ENCODE data around the gene BAIAP2L2.
A peak's percentile ranks its signal among the peaks of the same experiment; 100 is the strongest.
"Not testable (repeated sequence)": the region's sequence is repeated elsewhere in the genome, so short reads cannot be mapped to it uniquely, and the experiment has no call there.

BAIAP2L2 gene

GRCh38 chr22:38126928-38127668 is 16.6 kb upstream of the BAIAP2L2 start:
- no peak for DNase-seq

DNA sequence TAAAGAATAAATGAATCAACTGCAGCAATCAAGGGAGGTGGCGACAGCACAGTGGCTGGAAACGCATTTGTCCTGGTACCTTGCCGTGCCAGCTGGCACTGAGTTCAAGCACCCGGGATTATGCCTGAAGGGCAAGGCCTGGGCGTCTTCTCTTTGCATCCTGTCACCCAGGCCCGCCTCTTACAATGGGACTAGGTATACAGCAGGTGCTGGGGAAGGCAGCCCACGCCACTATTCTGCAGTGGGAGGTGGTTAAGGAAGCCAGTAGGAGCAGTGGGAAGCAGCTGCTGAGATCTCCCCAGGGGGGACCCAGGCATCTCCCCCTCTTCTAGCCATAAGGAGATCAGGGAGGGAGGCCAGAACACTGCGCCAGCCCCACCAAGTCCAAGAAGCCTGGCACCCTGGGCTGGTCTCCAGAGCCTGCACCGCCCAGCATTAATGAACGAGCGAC is 15.3 kb upstream of the BAIAP2L2 start:
- no peak for DNase-seq

- DNase-seq: no peak
Observed at GRCh38 chr22:38125038-38125610, 14.6 kb upstream of the BAIAP2L2 start.

GRCh38 chr22:38124236-38124974 is 13.9 kb upstream of the BAIAP2L2 start:
- DNase-seq: no peak

DNA sequence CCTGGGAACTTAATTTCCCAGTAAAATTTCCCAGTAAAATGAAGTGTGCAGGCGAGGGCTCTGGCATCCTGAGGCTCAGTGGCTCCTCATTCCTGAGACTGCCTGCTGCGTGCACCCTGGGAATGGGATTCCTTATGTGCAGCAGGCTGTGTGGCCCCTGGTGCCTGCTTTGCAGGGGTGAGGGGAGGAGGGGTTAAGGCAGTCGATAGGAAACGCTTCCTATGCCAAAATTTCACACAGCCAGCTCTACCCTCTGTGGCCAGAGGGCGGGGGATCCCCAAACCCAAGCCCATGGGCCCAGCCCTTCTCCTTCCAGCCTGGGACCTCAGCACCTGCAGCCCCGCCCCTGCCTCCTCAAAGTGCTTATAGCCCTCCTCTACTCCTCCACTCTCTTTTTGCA is 12.1 kb upstream of the BAIAP2L2 start:
- no peak for DNase-seq

- no peak for DNase-seq
Observed at GRCh38 chr22:38120359-38121110, 10.1 kb upstream of the BAIAP2L2 start.

DNA sequence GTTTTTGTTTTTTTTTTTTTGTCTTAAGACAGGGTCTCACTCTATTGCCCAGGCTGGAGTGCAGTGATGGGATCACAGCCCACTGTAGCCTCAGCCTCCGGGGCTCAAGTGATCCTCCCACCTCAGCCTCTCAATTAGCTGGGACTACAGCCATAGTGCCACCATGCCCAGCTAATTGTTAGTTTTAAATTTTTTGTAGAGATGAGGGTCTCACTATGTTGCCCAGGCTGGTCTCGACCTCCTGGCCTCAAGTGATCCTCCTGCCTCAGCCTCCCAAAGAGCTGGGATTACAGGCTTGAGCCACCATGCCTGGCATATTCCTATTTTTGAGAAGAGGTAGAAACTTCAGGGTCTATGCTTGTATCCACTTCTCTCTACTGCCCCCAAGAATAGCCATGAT is 8.3 kb upstream of the BAIAP2L2 start:
- not testable (repeated sequence) for DNase-seq

- DNase-seq: no peak
Observed at GRCh38 chr22:38118182-38118581, 7.7 kb upstream of the BAIAP2L2 start.

DNA sequence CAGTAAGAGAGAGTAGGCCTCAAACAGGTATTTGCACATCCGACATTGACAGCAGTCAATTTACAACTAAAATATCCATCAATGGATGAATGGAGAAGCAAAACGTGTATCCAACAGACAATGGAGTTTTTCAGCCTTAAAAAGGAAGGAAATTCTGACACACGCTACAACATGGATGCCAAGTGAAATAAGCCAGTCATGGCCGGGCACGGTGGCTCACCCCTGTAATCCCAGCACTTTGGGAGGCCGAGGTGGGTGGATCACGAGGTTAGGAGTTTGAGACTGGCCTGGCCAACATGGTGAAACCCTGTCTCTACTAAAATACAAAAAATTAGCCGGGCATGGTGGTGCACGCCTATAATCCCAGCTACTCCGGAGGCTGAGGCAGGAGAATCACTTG is 7.1 kb upstream of the BAIAP2L2 start:
- not testable (repeated sequence) for DNase-seq

DNA sequence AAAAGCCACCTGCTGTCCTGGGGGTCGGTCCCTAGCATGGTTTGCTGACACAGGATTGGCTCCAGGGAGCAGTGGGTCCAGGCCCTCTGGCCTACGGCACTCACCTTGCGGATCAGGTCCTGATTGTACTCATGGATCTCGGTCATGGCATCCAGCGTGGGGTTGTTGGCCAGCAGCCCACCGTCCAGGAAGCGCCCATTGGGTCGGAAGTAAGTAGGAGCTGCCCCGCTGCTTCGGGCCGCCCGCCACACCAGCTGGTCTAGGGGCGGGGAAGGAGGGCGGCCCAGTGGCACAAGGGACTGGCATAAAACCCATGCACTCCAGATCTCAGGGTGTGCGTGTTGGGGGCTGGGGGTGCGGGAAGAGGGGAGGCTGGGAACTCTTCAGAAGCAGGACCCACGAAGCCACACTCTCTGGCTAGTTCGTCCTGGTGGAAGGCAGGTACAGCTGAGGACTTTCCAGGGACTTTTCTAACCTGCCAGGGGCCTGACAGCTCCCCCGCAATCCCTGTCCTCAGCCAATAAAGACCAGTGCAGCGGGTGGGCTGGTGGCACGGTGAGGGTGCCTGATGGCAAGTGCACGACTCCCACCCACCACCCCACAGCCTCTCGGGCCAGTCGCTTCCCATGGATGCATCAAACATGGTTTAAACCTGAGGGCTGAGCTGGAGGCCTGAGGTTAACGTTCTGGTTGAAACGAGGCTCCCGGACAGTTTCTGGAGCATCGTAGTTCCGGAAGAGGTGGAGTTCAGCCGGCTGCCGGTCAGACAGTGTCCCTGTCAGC is 5.1 kb upstream of the BAIAP2L2 start:
- DNase-seq: no peak

- peak; percentile 62 for DNase-seq
Observed at GRCh38 chr22:38114484-38115398, 4.3 kb upstream of the BAIAP2L2 start.

DNA sequence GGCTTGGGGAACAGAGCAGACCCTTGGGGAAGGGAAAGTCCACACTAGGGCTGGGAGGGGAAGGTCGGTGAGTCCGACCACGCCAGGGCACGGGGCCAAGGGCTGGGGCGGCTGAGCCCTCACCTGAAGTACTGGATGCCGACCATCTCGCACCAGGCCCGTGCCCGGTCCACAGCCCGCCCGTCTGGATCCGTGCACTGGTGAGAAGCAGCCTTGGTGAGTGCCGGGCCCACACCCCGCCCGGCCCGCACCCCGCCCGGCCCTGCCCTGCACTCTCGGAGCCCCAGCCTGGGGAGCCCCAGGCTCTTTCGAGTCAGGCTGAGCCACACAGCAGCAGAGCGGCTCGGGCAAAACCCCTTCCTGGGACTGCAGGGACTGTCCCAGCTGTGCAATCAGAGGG is 1.9 kb upstream of the BAIAP2L2 start:
- DNase-seq: no peak

DNA sequence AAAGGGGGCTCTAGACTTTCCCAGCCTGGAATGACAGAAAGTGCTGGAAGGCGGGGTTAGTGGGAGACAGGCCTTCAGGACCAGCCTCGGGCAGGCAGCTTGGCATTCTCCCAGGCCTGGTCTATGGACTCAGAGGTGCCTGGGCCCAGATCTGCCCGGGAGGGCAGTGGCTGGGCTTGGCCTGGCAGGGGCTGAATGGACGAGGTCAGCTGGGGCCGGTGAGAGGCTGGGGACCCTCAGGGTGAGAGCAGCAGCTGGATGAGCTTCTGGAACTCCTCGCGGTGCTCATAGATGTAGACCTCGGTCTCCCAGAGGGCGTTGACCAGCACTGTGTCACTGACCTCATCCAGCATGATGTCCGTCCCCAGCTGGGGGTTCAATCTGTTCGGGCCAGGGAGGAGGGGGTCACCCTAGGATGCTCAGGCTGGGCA is 1.5 kb upstream of the BAIAP2L2 start:
- no peak for DNase-seq

GRCh38 chr22:38110863-38111852 is 674 bp upstream of the BAIAP2L2 start:
- no peak for DNase-seq

- DNase-seq: no peak
Observed at GRCh38 chr22:38109371-38110001, 998 bp downstream of the BAIAP2L2 start.

GRCh38 chr22:38108561-38109319 is 1.7 kb downstream of the BAIAP2L2 start:
- DNase-seq: no peak

DNA sequence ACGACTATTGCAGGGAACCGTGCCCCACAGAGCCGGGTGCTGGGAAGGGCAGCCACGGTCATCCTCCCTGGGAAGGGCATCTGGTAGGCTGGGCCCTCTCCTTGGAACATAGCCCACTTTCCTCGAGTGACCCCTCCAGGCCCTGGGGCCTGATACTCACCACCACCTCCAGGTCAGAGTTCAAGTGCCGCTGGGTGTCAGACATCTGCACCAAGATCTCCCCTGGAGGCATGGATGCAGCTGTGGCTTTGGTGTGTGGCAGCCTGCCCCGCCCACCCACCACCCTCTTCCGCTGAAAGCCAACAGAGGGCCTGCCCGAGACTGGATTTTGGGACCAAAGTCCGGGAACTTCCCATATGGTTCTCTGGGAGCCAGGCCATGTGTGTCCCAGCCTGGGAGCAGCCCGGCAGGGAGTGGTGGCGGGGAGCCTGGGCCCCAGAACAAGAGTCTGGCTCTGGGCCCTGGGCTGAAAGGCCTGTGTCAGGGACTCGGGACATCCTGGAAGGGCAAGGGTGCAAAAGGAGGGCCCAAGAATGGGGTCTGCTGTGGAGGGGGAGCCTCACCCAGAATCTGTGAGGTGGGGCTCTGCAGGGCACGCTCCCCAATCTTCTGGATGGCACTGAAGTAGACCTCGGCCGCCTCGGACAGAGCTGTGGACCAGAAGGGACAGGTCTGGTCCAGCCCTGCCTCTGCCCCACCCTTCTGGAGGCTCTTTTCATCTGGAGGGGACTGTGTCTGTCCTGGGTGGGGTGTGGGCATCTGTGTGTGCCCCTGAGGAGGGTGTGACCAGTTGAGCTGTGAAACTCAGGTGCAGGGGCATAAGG is 2.6 kb downstream of the BAIAP2L2 start:
- no peak for DNase-seq

All from CD4-positive, alpha-beta T cell treated with Interleukin-4 for 4 hours (primary cell).